H1 (cell line): ENCODE results near the gene RBM15B.

Experiments used
- ASH2L ChIP-seq: fragments of 200-600, 300-600 bp; sonication (generic); IDR thresholded peaks from one replicate; pipeline ENCODE4 v1.7.1; 2017; ENCODE audit warnings: low read length
- CBX5 ChIP-seq: fragments of 300-800, 300-1000 bp; sonication (generic); IDR thresholded peaks from 2 replicates; pipeline ENCODE4 v1.7.1; 2016; ENCODE audit warnings: antibody characterized with exemption, low read length, low read depth
- CTCF ChIP-seq, 3 experiments: IDR thresholded peaks; 1 replicate in 2 of 3; 2 replicates in 1 of 3; pipeline versions ENCODE4 v1.5.1 to v1.6.1; 2011; ENCODE audit warnings: low read length in 3 of 3, mild to moderate bottlenecking in 3 of 3, inconsistent platforms in 2 of 3, low read depth in 1 of 3, moderate library complexity in 1 of 3; ENCODE audit not compliant: insufficient read depth in 1 of 3; ENCODE audit errors: control extremely low read depth in 1 of 3
- GABPA ChIP-seq: IDR thresholded peaks from 2 replicates; pipeline ENCODE4 v1.6.1; 2011; ENCODE audit warnings: mild to moderate bottlenecking, low read length, moderate library complexity, borderline replicate concordance; ENCODE audit not compliant: insufficient read depth
- KDM1A ChIP-seq: fragments of 200-600, 300-600 bp; sonication (generic); IDR thresholded peaks from 2 replicates; pipeline ENCODE4 v1.7.1; 2016; ENCODE audit warnings: mild to moderate bottlenecking, low read length, borderline replicate concordance
- SP1 ChIP-seq: IDR thresholded peaks from 2 replicates; pipeline ENCODE4 v1.6.1; 2011; ENCODE audit warnings: low read depth, low read length
- SP4 ChIP-seq: IDR thresholded peaks from 2 replicates; pipeline ENCODE4 v1.6.1; 2012; ENCODE audit warnings: low read length, inconsistent platforms
- TCF12 ChIP-seq: IDR thresholded peaks from 2 replicates; pipeline ENCODE4 v1.6.1; 2011; ENCODE audit warnings: low read depth, mild to moderate bottlenecking, low read length
- YY1 ChIP-seq: IDR thresholded peaks from 2 replicates; pipeline ENCODE4 v1.6.1; 2011; ENCODE audit warnings: low read depth, mild to moderate bottlenecking, low read length
- TF ChIP-seq, protein P1 (sequence below): IDR thresholded peaks from 2 replicates; pipeline ENCODE4 v1.6.1; 2012; ENCODE audit warnings: low read length, inconsistent platforms

- TF ChIP-seq KDM1A (no peak), CTCF (IDR thresholded peaks at IDR 0.05; ENCODE audit: control extremely low read depth in 1 of 3, insufficient read depth in 1 of 3, low read depth in 1 of 3, low read length in 3 of 3) (no peak), GABPA (no peak), YY1 (no peak), ASH2L (no peak), SP4 (no peak), CBX5 (no peak), SP1 (no peak), TCF12 (no peak)
- TF ChIP-seq, protein P1, sequence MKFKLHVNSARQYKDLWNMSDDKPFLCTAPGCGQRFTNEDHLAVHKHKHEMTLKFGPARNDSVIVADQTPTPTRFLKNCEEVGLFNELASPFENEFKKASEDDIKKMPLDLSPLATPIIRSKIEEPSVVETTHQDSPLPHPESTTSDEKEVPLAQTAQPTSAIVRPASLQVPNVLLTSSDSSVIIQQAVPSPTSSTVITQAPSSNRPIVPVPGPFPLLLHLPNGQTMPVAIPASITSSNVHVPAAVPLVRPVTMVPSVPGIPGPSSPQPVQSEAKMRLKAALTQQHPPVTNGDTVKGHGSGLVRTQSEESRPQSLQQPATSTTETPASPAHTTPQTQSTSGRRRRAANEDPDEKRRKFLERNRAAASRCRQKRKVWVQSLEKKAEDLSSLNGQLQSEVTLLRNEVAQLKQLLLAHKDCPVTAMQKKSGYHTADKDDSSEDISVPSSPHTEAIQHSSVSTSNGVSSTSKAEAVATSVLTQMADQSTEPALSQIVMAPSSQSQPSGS: no peak
Measured at GRCh38 chr3:51379746-51380455, 11.2 kb upstream of the RBM15B start.
